HG03520 (cell line): ENCODE results near the gene SND1.
A peak's percentile ranks its signal among the peaks of the same experiment; 100 is the strongest.

Source experiments
- ATAC-seq: cut with Tn5 transposase; IDR thresholded peaks from one replicate; pipeline ENCODE4 v1.9.1; 2021; ENCODE audit warnings: mild to moderate bottlenecking, moderate library complexity; ENCODE audit not compliant: unreplicated experiment

Gene SND1

GRCh38 chr7:128120116-128120515 lies 468.1 kb downstream of the SND1 start:
- no peak for ATAC-seq

- no peak for ATAC-seq
These were observed 469.0 kb downstream of the SND1 start for GRCh38 chr7:128120976-128121490.

- no peak for ATAC-seq
These were observed 469.9 kb downstream of the SND1 start for GRCh38 chr7:128121711-128122530.

- ATAC-seq = no peak
These were observed 470.7 kb downstream of the SND1 start for GRCh38 chr7:128122576-128123290.

DNA sequence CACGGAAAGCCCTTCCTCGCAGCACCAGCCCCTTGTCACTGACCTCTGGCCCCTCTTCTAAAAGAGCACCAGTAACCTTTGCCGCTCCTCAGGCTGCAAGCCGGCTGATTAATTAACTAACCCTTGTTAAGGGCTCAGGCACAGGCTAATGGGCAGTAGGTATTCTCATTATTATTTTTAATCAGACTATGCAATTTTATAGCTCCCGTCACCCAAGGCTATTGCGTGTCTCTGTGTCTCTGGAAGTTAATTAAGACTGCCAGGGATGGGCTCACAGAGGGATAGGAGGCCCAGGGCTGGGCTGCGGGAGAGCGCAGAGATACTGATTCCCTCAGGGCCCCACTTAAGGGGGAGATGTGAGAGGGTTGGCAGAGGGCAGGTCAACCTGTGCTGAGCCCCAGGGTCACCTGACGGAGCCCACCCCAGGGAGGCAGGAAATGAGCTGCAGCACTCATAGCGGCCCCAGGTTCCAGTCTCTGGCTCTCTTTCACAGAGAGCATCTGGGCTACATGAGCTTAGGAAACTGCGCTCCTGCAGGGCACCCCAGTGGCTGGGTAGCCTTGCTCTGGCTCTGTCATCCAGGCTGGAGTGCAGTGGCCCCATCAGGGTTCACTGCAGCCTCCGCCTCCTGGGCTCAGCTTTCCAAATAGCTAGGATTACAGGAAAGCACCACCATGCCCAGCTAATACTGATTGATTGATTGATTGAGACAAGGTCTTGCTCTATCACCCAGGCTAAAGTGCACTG lies 471.5 kb downstream of the SND1 start:
- ATAC-seq = no peak

GRCh38 chr7:128124786-128125185 lies 472.8 kb downstream of the SND1 start:
- no peak for ATAC-seq

DNA sequence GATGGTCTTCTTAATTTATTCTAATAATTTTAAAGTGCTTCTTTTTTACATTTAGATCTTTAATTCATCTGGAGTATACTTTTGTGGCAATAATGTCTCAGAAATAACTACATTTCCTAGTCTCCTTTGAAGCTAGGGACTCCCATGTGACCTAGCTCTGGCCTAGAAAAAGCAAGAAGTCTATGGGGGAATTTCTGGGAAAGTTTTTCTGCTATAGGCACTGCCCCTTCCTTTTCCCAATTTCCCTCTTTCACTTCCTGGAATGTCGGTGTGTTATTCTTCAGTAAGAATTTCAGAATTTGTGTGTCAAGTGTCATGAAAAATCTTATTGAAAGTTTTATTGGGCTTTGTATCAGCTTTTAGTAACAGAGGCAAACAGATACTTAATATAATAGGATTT lies 473.8 kb downstream of the SND1 start:
- ATAC-seq = no peak

DNA sequence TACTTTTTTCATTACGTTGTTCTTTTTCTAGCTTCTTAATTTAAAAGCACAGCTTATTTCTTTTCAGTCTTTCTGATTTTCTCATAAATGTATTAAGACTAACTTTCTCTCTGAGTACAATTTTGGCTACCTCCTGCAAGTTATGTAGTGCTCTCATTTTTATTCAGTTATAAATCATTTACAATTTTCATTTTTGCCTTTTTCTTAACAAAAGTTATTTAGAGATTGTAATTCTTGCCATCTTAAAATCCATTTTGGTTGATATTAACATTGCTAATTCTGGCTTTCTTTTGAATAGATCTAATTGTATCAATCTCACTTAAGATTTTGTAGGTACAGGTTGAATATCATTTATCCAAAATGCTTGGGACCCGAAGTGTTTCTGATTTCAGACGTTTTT lies 476.4 kb downstream of the SND1 start:
- ATAC-seq = no peak

DNA sequence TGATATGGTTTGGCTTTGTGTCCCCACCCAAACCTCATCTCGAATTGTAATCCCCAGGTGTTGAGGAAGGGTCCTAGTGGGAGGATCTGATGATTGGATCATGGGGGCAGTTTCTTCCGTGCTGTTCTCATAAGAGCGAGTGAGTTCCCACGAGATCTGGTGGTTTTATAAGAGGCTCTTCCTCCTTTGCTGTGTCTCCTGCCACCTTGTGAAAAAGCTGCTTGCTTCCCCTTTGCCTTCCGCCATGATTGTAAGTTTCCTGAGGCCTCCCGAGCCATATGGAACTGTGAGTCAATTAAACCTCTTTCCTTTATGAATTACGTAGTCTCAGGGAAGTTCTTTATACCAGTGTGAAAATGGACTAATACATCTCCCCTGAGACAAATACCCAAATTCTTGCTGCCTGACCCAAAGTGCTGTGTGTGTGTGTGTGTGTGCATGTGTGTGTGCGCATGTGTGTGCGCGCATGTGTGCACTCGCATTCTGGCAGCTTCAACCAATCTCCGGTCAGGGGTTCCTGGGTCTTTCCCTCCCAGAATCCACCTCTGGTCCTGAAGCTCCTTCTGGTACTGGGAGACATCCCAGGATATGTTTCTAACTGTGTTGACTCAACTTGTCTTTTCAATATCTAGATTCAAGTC lies 477.4 kb downstream of the SND1 start:
- ATAC-seq = no peak

GRCh38 chr7:128131115-128131514 lies 479.1 kb downstream of the SND1 start:
- no peak for ATAC-seq

DNA sequence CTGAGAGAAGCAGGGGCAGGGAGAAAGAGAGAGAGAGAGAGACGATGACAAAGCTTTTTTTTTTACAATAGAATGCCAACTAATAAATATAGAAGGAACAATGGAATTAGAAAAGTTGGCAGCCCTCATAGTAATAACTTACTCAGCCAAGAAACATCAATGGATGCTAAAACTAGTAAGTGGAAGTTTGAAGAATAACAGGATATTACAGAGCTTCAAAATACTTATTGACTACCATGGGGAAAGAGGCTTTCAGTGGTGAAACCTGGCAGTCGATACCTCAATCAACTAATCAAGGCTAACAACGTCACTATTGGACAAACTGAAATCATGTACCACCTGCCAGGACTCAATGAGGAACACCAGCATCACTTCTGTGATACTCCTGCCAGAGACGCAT lies 479.7 kb downstream of the SND1 start:
- ATAC-seq = no peak

- ATAC-seq = no peak
These were observed 480.6 kb downstream of the SND1 start for GRCh38 chr7:128132426-128133069.

- no peak for ATAC-seq
These were observed 483.1 kb downstream of the SND1 start for GRCh38 chr7:128135159-128135514.

GRCh38 chr7:128135515-128136214 lies 483.7 kb downstream of the SND1 start:
- peak; percentile 86 for ATAC-seq

DNA sequence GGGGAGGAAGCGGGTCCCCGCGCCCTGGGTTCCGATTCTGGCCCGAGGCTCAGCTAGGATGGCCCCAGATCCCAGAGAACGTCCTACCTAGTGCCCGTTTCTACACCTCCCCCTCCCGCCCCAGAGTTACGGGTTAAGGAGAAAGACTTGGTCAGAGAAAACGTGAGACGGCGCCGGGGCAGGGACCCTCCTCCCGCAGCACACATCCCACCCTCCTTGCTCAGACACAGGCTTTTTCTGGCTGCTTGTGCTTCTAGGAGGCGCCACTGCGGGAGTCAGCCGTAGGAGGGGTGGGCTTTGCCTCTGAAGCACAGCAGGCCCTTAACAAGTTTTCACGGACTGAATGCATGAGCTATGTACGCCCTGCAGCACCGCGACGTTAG lies 484.2 kb downstream of the SND1 start:
- no peak for ATAC-seq

DNA sequence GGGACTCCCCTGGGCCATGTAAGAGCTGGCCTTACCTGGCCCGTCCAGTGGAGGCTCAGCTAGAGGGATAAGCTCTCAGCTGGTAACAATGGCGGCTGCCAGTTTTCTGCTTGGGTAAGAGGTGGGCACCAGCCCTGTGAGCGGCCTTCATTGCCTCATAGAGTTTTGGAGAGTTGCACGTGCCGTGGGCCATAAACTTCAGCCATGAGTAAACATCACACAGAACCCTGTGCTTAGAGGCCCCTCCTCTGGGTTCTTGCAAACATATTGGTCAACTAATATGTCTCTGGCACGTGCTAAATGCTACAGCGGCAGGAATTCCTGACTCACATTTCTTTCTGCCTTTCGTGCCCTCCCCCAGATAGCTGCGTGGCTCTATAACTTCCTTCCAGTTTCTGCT lies 485.2 kb downstream of the SND1 start:
- ATAC-seq = no peak

- no peak for ATAC-seq
These were observed 487.4 kb downstream of the SND1 start for GRCh38 chr7:128139406-128139805.

- ATAC-seq = no peak
These were observed 489.7 kb downstream of the SND1 start for GRCh38 chr7:128141683-128142195.
